Activated CD8-positive, alpha-beta memory T cell treated with anti-CD3 and anti-CD28 coated beads, Interleukin-2, amount 50 U/mL, for 1 hour (primary cell): ENCODE measurements around the gene ITGB5.
"Not testable (repeated sequence)": the region's sequence is repeated elsewhere in the genome, so short reads cannot be mapped to it uniquely, and the experiment has no call there.

Experiments used
- DNase-seq: peaks from one replicate; pipeline ENCODE4 v3.0.0-alpha.2; 2020; ENCODE audit errors: extremely low read depth

Gene ITGB5

GRCh38 chr3:124772081-124772831 lies 114.9 kb downstream of the ITGB5 start:
- DNase-seq, result no peak

GRCh38 chr3:124771083-124771445 lies 116.1 kb downstream of the ITGB5 start:
- DNase-seq, result no peak

- no peak for DNase-seq
Measured at GRCh38 chr3:124770336-124771082, 116.7 kb downstream of the ITGB5 start.

GRCh38 chr3:124769462-124769861 lies 117.7 kb downstream of the ITGB5 start:
- no peak for DNase-seq

- no peak for DNase-seq
Measured at GRCh38 chr3:124768812-124769211, 118.4 kb downstream of the ITGB5 start.

- no peak for DNase-seq
Measured at GRCh38 chr3:124767691-124768090, 119.5 kb downstream of the ITGB5 start.

- DNase-seq, result no peak
Measured at GRCh38 chr3:124767264-124767663, 119.9 kb downstream of the ITGB5 start.

- DNase-seq, result no peak
Measured at GRCh38 chr3:124766113-124767095, 120.8 kb downstream of the ITGB5 start.

- no peak for DNase-seq
Measured at GRCh38 chr3:124765197-124765840, 121.8 kb downstream of the ITGB5 start.

GRCh38 chr3:124764746-124765145 lies 122.4 kb downstream of the ITGB5 start:
- no peak for DNase-seq

GRCh38 chr3:124763644-124764358 lies 123.4 kb downstream of the ITGB5 start:
- no peak for DNase-seq

GRCh38 chr3:124763206-124763605 lies 124.0 kb downstream of the ITGB5 start:
- no peak for DNase-seq

GRCh38 chr3:124762661-124763011 lies 124.5 kb downstream of the ITGB5 start:
- no peak for DNase-seq

GRCh38 chr3:124761935-124762660 lies 125.1 kb downstream of the ITGB5 start:
- DNase-seq, result no peak

GRCh38 chr3:124761250-124761796 lies 125.8 kb downstream of the ITGB5 start:
- peak; percentile 40 for DNase-seq

- no peak for DNase-seq
Measured at GRCh38 chr3:124760601-124761000, 126.6 kb downstream of the ITGB5 start.

- DNase-seq, result no peak
Measured at GRCh38 chr3:124759666-124760401, 127.3 kb downstream of the ITGB5 start.

- no peak for DNase-seq
Measured at GRCh38 chr3:124758851-124759635, 128.1 kb downstream of the ITGB5 start.

GRCh38 chr3:124757926-124758325 lies 129.2 kb downstream of the ITGB5 start:
- DNase-seq, result not testable (repeated sequence)
